NCI-H2107 treated with DMSO at 0.1 percent for 48 hours (cell line): ENCODE results near the gene ATP6V0D1.

ENCODE experiments used
- DNase-seq: peaks from one replicate; lab custom pipeline; 2025; ENCODE audit not compliant: unreplicated experiment; lab: John Stamatoyannopoulos, UW

ATP6V0D1 gene

DNA sequence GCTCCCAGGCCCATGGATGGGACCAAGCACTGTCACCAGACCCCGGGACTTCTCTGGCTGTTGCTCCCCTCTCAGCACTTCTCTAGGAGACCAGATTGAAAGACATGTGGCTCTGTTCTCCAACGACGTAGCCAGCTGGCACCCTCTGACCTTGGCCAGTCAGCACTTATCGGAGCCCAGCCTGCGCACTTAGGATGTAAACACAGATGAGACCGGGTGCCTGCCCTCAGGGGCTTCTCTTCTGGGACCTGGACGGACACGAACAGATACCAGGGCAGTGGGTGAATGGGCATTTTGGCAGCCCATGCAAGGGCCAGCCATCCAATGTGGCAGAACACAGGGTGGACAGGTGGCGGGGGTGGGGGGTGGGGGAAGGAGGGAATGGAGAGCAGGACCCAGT is 71.3 kb downstream of the ATP6V0D1 start:
- DNase-seq, result no peak

GRCh38 chr16:67407788-67408452 is 73.0 kb downstream of the ATP6V0D1 start:
- DNase-seq, result no peak

- DNase-seq, result no peak
Measured at GRCh38 chr16:67407176-67407787, 73.7 kb downstream of the ATP6V0D1 start.

DNA sequence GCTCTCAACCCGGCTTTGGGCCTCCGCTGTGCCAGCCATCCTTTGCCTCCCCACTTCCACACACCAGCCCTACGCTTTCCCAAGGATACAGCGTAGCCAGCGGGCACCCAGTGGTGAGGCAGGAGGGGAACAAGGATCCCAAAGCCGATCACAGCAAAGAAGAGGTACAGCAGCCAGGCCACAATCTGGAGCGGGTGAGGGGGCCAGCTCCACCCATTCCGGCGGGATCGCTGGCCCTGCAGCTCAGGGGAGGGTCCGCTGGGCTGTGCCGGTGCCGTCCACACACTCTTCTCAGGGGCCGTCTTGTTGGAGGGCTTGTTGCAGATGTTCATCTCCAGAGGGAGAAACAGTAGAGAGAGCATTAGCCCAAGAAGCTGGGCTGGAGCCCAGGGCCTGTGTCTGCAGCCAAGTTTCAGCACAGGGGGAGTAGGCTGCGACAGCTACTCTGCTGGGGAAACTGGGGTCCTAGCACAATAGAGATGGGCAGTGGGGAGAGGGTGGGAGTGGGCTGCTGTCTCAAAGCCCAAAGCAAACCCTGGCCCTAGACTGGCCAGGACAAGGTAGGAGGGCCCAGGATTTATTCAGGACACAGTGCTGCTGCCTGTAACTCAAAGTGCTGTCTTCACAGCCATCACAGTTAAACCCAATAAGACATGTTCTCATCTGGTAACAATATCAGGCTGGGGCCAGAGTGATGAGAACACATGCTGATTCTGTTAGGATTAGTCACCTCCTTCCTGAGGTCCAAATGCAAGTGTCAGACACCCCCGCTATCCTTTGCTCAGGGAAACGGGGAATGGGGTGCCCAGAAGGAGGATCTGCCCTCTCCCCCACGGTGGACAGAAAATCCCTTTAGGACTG is 74.6 kb downstream of the ATP6V0D1 start:
- no peak for DNase-seq

- DNase-seq, result no peak
Measured at GRCh38 chr16:67405336-67405735, 75.6 kb downstream of the ATP6V0D1 start.

GRCh38 chr16:67404740-67405226 is 76.2 kb downstream of the ATP6V0D1 start:
- no peak for DNase-seq

- DNase-seq, result no peak
Measured at GRCh38 chr16:67403976-67404555, 76.9 kb downstream of the ATP6V0D1 start.

- DNase-seq, result no peak
Measured at GRCh38 chr16:67400901-67401300, 80.1 kb downstream of the ATP6V0D1 start.

GRCh38 chr16:67399749-67400704 is 80.9 kb downstream of the ATP6V0D1 start:
- peak; percentile 81 for DNase-seq

DNA sequence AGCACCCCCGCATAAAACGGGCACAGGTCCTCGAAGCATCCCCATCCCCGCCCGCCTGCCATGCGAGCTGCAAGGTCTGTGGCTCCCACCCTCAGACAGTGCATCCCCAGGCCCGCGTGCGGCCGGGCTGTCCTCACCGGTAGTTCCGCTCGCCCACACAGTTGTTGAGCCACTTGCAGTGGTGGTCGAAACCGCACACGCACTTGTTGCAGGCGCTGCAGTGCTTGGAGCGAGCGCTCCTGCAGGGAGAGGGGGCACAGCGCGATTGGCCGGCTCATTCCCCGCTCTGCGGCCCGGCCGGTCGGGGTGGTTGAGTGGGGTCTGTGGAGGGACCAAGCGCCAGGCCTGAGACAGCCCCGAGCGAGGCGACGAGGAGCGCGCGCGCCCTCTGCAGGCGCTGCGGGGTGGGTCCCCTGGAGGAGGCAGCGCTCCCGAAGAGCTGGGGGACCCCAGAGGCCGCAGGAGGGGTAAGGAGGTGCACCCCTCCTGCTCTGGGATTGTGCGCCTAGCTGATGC is 81.7 kb downstream of the ATP6V0D1 start:
- no peak for DNase-seq

DNA sequence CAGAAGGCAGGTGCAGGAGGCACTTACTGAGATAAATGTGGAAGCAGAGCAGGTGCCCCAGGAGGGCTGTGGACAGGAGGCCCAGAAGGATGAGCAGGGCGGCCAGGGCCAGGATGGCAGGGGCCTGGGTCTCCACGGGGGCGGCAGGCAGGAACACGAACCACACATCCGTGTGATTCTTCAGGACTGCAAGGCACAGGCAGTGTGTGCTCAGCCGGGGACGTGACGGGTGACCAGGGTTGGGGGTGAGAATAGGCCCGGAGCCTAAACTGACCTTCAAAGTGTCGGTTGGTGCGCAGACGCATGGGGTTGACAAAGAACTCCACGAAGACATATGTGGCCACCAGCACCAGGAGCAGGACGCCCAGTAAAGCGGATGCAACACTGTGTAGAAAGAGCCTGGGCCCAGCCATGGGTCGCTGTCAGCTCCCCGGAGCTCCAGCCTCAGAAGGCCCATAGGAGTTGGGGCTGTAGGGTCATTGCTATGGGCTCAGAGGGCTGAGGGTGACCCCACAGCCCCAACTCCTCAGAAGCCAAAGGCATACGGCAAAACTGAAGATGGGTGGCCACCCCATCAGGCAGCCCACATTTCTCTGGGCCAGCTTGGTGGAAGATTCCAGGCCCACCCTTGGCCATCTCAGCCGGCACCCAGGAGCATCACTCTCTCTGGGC is 82.3 kb downstream of the ATP6V0D1 start:
- no peak for DNase-seq

- peak; percentile 31 for DNase-seq
Measured at GRCh38 chr16:67397812-67398545, 83.0 kb downstream of the ATP6V0D1 start.

DNA sequence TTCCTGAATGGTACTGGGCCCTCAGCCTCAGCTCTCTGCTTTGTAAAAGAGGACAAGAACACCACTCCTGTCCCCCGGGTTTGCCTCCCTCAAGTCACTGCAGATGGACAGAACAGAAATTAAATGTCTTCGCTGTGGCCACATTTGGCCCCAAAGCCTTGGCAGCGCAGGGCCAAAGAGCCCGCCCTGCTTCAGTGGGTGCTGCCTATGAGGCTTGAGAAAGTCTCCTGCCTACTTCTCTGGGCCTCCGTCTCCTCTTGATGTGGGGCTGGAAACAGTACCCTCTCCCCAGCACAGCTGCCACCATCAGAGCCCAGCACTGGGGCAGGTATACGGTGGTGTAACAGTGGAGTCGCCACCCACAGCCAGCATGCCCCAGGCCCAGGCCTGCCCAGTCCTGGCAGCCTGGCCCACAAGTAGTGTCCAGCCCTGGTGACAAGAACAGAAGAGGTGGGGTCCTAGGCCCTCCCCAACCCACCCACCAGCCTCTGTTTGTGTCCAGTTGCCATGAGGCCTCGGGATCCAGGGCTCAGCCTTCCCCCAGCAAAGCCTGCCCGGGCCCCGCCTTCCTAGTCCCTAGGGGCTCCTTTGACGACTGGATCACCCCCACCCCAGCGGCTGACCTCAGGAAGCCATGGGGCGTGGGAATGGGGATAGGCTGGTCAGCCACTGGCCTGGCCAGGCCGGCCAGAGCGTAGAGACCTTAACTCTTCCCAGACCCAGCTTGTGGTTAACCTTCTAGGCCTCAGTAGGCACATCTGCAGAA is 83.7 kb downstream of the ATP6V0D1 start:
- DNase-seq, result no peak

GRCh38 chr16:67396159-67397035 is 84.6 kb downstream of the ATP6V0D1 start:
- peak; percentile 90 for DNase-seq

- peak; percentile 98 for DNase-seq
Measured at GRCh38 chr16:67395458-67396158, 85.3 kb downstream of the ATP6V0D1 start.

- DNase-seq, result no peak
Measured at GRCh38 chr16:67395105-67395457, 85.9 kb downstream of the ATP6V0D1 start.
